ENCODE data around the gene UNCX. TPM values are rescaled to one million over a fixed set of nuclear protein-coding genes. Genes with fewer than 3 reads are reported as not detected.

Gene UNCX
- total RNA-seq, 1 donor from 2014 or later: not detected

- no peaks in the 10 kb centered on the region for H3K36me3 ChIP-seq
- H3K4me3 ChIP-seq: no peak overlapping the region
- ATAC-seq (no peak), DNase-seq (no peak)
- no peak overlapping the region for H3K27ac ChIP-seq
- intact Hi-C loops (cut with DNase I): no loop called here
- peaks cover 100% of the 10 kb centered on the region for H3K27me3 ChIP-seq (ENCODE audit: low read depth)
- no peaks in the 10 kb centered on the region for H3K9me3 ChIP-seq
- peaks cover 22% of the 10 kb centered on the region for H3K4me1 ChIP-seq
- TF ChIP-seq CTCF (IDR thresholded peaks at IDR 0.05): no peak
Measured at GRCh38 chr7:1243964-1244416, 11.3 kb downstream of the UNCX start.

GRCh38 chr7:1244700-1245523 lies 12.2 kb downstream of the UNCX start:
- TF ChIP-seq CTCF (IDR thresholded peaks at IDR 0.05): no peak
- Histone ChIP-seq H3K27me3 (ENCODE audit: low read depth) (peaks cover 100% of the 10 kb centered on the region), H3K9me3 (no peaks in the 10 kb centered on the region), H3K27ac (no peak overlapping the region), H3K36me3 (no peaks in the 10 kb centered on the region), H3K4me1 (peaks cover 22% of the 10 kb centered on the region), H3K4me3 (no peak overlapping the region)
- DNase-seq (no peak), ATAC-seq (no peak)
- intact Hi-C loops (cut with DNase I): no loop called here

- H3K36me3 ChIP-seq: no peaks in the 10 kb centered on the region
- intact Hi-C loops (cut with DNase I): no loop called here
- peaks cover 22% of the 10 kb centered on the region for H3K4me1 ChIP-seq
- H3K27ac ChIP-seq: no peak overlapping the region
- no peak overlapping the region for H3K4me3 ChIP-seq
- no peak for TF ChIP-seq CTCF (IDR thresholded peaks at IDR 0.05)
- peaks cover 100% of the 10 kb centered on the region for H3K27me3 ChIP-seq (ENCODE audit: low read depth)
- H3K9me3 ChIP-seq: no peaks in the 10 kb centered on the region
- ATAC-seq: no peak
- DNase-seq: no peak
Measured at GRCh38 chr7:1245524-1246050, 12.9 kb downstream of the UNCX start.

- Histone ChIP-seq H3K27me3 (ENCODE audit: low read depth) (peaks cover 100% of the 10 kb centered on the region), H3K9me3 (no peaks in the 10 kb centered on the region), H3K4me1 (peaks cover 22% of the 10 kb centered on the region), H3K36me3 (no peaks in the 10 kb centered on the region), H3K27ac (no peak overlapping the region), H3K4me3 (no peak overlapping the region)
- TF ChIP-seq CTCF (IDR thresholded peaks at IDR 0.05): no peak
- no peak for ATAC-seq
- DNase-seq: no peak
- intact Hi-C loops (cut with DNase I): no loop called here
Measured at GRCh38 chr7:1246160-1246870, 13.6 kb downstream of the UNCX start.

GRCh38 chr7:1246871-1247526 lies 14.3 kb downstream of the UNCX start:
- no peak for TF ChIP-seq CTCF (IDR thresholded peaks at IDR 0.05)
- no peak overlapping the region for H3K27ac ChIP-seq
- intact Hi-C loops (cut with DNase I): no loop called here
- H3K4me1 ChIP-seq: peaks cover 22% of the 10 kb centered on the region
- DNase-seq (no peak), ATAC-seq (no peak)
- H3K27me3 ChIP-seq (ENCODE audit: low read depth): peaks cover 100% of the 10 kb centered on the region
- no peaks in the 10 kb centered on the region for H3K9me3 ChIP-seq
- H3K36me3 ChIP-seq: no peaks in the 10 kb centered on the region
- H3K4me3 ChIP-seq: no peak overlapping the region
